ENCODE results near the gene GPATCH4. TPM values are rescaled to one million over a fixed set of nuclear protein-coding genes. Genes with fewer than 3 reads are reported as not detected.

The GPATCH4 gene
- total and polyA plus RNA-seq, 2 donors, result 11.6 to 12.0 TPM

DNA sequence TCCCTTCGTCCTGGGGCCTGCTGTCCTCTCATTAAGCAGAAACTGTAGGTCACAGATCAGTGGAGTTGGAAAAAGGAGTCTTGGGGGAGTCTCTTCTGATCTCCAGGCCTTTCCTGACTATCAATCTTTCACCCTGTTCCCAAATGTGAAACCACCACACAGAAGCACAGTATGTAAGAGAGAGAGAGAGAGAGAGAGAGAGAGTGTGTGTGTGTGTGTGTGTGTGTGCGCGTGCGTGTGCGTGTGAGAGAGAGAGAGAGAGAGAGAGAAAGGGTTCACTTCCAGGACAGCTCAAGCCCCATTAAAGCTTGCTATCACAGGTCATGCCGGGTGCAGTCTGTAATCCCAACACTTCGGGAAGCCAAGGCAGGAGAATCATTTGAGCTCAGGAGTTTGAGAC, 23.2 kb downstream of the GPATCH4 start:
- Histone ChIP-seq H3K27me3 (ENCODE audit: control insufficient read depth in 2 of 2, insufficient read depth in 1 of 2, low read length in 1 of 2) (no peaks in the 10 kb centered on the region), H3K4me1 (ENCODE audit: control insufficient read depth in 2 of 2, insufficient read depth in 2 of 2, low read length in 2 of 2) (peaks cover 8 to 32% of the 10 kb centered on the region in 2 donors), H3K9me3 (ENCODE audit: control insufficient read depth in 2 of 2, insufficient read depth in 1 of 2, low read length in 1 of 2) (no peaks in the 10 kb centered on the region), H3K27ac (ENCODE audit: low read depth in 1 of 2, low read length in 1 of 2) (no peak overlapping the region), H3K36me3 (ENCODE audit: control insufficient read depth in 2 of 2, insufficient read depth in 2 of 2, low read length in 1 of 2) (no peaks in the 10 kb centered on the region), H3K4me3 (ENCODE audit: low read length in 2 of 2) (no peak overlapping the region)
- peak in 1 of 9 donors; percentile 5 for DNase-seq (ENCODE audit: low read depth in 6 of 9, low spot score in 9 of 9)
- 58% methylated on average over 7 of the region's 7 CpGs for WGBS

DNA sequence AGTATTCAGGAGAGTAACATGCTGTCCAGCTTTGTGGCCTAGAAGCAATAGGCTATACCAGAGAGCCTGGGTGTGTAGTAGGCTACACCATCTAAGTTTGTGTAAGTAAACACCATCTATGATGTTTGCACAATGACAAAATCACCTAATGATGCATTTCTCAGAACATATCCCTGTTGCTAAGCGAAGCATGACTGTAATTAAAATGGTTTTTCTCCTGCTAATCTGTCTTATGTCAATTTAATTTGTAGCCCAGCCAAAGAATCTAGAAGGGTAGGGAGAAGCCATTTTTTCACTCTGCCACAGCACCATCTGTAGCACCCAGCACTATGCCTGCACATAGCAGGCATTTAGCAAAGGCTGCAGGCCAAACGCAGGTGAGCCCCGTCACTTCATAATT, 23.7 kb downstream of the GPATCH4 start:
- Histone ChIP-seq H3K9me3 (ENCODE audit: control insufficient read depth in 2 of 2, insufficient read depth in 1 of 2, low read length in 1 of 2) (no peaks in the 10 kb centered on the region), H3K27ac (ENCODE audit: low read depth in 1 of 2, low read length in 1 of 2) (no peak overlapping the region), H3K4me3 (ENCODE audit: low read length in 2 of 2) (no peak overlapping the region), H3K27me3 (ENCODE audit: control insufficient read depth in 2 of 2, insufficient read depth in 1 of 2, low read length in 1 of 2) (peaks cover 0 to 3% of the 10 kb centered on the region in 2 donors), H3K4me1 (ENCODE audit: control insufficient read depth in 2 of 2, insufficient read depth in 2 of 2, low read length in 2 of 2) (peaks cover 8 to 30% of the 10 kb centered on the region in 2 donors), H3K36me3 (ENCODE audit: control insufficient read depth in 2 of 2, insufficient read depth in 2 of 2, low read length in 1 of 2) (no peaks in the 10 kb centered on the region)
- no peak for DNase-seq (ENCODE audit: low read depth in 6 of 9, low spot score in 9 of 9)
- 97% methylated on average over 3 of the region's 3 CpGs for WGBS

DNA sequence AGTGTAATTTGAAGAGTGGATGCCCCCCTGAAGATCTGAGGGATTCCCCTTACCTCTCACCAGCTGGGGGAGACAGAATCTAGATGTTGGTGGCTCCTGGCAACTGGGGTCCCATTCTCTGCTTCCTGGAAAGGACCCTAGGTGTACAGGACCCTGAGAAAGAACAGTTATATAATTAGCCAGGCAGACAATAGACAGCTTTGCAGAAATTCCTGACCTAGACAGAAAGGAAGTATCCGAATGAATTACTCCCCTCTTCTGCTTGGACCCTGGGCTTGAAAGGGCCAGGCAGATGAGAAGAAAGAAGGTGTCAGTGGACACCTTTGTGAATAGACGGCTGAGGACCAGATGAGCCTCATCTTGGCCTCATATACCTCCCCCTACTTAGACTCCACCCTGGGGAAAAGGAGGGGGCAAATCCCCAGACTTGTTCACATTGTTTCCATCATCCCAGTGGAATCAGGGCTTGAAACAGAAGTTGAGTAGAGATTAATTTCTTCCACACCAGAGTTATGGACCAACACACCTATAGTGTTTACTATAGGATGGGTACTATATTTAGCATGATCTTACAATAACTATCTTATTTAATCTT, 27.1 kb downstream of the GPATCH4 start:
- 93% methylated on average over 2 of the region's 2 CpGs for WGBS
- Histone ChIP-seq H3K4me1 (ENCODE audit: control insufficient read depth in 2 of 2, insufficient read depth in 2 of 2, low read length in 2 of 2) (peaks cover 10 to 16% of the 10 kb centered on the region in 2 donors), H3K36me3 (ENCODE audit: control insufficient read depth in 2 of 2, insufficient read depth in 2 of 2, low read length in 1 of 2) (no peaks in the 10 kb centered on the region), H3K27me3 (ENCODE audit: control insufficient read depth in 2 of 2, insufficient read depth in 1 of 2, low read length in 1 of 2) (peaks cover 0 to 12% of the 10 kb centered on the region in 2 donors), H3K4me3 (ENCODE audit: low read length in 2 of 2) (no peak overlapping the region), H3K27ac (ENCODE audit: low read depth in 1 of 2, low read length in 1 of 2) (no peak overlapping the region), H3K9me3 (ENCODE audit: control insufficient read depth in 2 of 2, insufficient read depth in 1 of 2, low read length in 1 of 2) (no peaks in the 10 kb centered on the region)
- no peak for DNase-seq (ENCODE audit: low read depth in 6 of 9, low spot score in 9 of 9)

DNA sequence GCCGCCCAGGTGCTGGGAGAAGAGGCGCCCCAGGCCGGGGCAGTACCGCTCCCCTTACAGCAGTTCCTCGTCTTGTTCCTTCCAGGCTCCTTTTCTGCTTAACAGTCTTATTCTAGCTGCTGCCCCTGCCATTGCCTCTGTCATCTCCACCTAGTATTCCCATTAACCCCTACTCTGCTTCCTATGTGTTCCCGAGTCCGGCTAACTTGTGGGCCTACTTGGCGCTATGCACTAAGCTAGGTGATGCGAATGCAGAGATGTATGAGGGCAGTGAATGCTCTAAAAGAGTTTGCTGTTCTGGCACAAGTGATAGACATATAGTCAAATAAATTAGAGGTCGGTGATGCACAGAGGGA, 28.6 kb downstream of the GPATCH4 start:
- WGBS, result 46% methylated on average over 10 of the region's 10 CpGs
- H3K27ac ChIP-seq (ENCODE audit: low read depth in 1 of 2, low read length in 1 of 2), result no peak overlapping the region
- H3K4me3 ChIP-seq (ENCODE audit: low read length in 2 of 2), result peak overlapping the region; percentile 43 to 65
- DNase-seq (ENCODE audit: low read depth in 6 of 9, low spot score in 9 of 9), result no peak
- no peaks in the 10 kb centered on the region for H3K9me3 ChIP-seq (ENCODE audit: control insufficient read depth in 2 of 2, insufficient read depth in 1 of 2, low read length in 1 of 2)
- H3K27me3 ChIP-seq (ENCODE audit: control insufficient read depth in 2 of 2, insufficient read depth in 1 of 2, low read length in 1 of 2), result peaks cover 0 to 12% of the 10 kb centered on the region in 2 donors
- H3K36me3 ChIP-seq (ENCODE audit: control insufficient read depth in 2 of 2, insufficient read depth in 2 of 2, low read length in 1 of 2), result no peaks in the 10 kb centered on the region
- peaks cover 10 to 16% of the 10 kb centered on the region in 2 donors for H3K4me1 ChIP-seq (ENCODE audit: control insufficient read depth in 2 of 2, insufficient read depth in 2 of 2, low read length in 2 of 2)

DNA sequence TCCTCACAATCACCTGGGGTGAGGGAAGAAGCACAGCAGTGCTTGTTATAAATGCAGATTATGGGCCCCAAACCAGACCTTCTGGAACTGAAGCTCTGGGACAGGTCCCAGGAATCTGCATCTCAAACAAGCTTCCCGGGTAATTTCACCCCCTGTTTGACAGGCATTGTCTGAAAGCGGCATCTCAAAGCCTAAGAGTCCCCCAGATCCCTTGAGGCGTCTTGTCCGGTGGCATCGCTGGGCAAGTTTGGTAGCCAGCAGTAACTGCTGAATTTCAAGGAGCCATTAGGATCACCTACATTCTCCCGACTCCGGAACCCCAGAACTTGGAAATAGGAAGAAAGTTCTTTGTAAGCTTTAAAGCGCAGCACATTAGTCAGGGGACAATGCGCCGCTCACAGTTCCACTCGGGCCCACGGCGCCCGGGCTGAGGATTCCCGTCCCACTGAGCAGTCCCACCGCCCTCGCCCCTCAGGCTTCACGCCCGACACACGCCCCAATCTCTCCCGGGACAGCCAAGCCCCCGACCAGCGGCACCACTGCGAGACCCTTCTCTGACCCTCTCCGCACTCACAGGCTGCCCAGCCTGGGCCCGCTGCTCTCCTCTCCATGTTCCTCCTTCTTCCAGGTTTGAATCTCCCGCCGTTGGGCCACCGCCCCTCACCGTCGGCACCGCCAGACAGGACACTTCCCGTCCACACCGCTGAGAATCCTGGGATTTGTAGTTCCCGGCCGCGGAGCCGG, 29.2 kb downstream of the GPATCH4 start, which contains the start of gene IQGAP3:
TSS of gene IQGAP3 (minus strand) at position 647 of the 744 bp plus-strand sequence. CDS start at position 611, 36 bp downstream.
- Histone ChIP-seq H3K4me1 (ENCODE audit: control insufficient read depth in 2 of 2, insufficient read depth in 2 of 2, low read length in 2 of 2) (peaks cover 10 to 16% of the 10 kb centered on the region in 2 donors), H3K36me3 (ENCODE audit: control insufficient read depth in 2 of 2, insufficient read depth in 2 of 2, low read length in 1 of 2) (no peaks in the 10 kb centered on the region), H3K27me3 (ENCODE audit: control insufficient read depth in 2 of 2, insufficient read depth in 1 of 2, low read length in 1 of 2) (peaks cover 0 to 12% of the 10 kb centered on the region in 2 donors), H3K27ac (ENCODE audit: low read depth in 1 of 2, low read length in 1 of 2) (no peak within 1 kb of the TSS), H3K4me3 (ENCODE audit: low read length in 2 of 2) (peak within 1 kb of the TSS; percentile 43 to 65), H3K9me3 (ENCODE audit: control insufficient read depth in 2 of 2, insufficient read depth in 1 of 2, low read length in 1 of 2) (no peaks in the 10 kb centered on the region)
- peak in 7 of 9 donors; percentile 56 to 90 (median 78) for DNase-seq (ENCODE audit: low read depth in 6 of 9, low spot score in 9 of 9)
- 2% methylated on average over 38 of the region's 38 CpGs for WGBS

DNA sequence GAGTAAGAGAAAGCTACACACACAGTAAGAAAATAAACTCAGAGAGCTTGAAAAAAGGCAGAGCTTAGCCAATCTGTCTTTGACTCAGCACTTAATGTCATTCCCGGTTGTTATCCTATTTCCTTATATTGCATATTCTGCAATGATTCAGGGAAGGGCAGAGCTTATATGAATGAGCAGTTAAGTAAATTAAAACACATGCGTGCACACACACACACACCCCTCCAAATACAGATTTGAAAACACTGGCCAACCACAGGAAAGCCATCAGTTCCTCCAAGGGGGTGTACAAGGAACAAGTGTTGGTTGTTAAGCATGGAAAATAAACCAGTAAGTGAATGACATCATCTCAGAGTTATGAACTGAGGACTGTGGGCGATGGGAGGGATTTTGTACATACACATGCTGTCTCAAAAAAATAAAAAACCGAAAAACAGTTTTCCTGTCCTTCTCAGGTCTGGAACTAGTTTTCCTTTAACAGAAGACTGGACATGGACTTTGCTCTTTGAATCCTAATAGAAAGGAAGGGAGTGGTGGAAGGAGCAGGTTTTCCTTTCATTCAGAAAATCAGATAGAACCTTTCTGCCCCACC, 29.9 kb downstream of the GPATCH4 start:
- H3K27ac ChIP-seq (ENCODE audit: low read depth in 1 of 2, low read length in 1 of 2), result no peak overlapping the region
- no peaks in the 10 kb centered on the region for H3K36me3 ChIP-seq (ENCODE audit: control insufficient read depth in 2 of 2, insufficient read depth in 2 of 2, low read length in 1 of 2)
- WGBS, result 48% methylated on average over 4 of the region's 4 CpGs
- H3K4me3 ChIP-seq (ENCODE audit: low read length in 2 of 2), result peak overlapping the region; percentile 43 to 65
- H3K4me1 ChIP-seq (ENCODE audit: control insufficient read depth in 2 of 2, insufficient read depth in 2 of 2, low read length in 2 of 2), result peaks cover 10 to 16% of the 10 kb centered on the region in 2 donors
- peaks cover 0 to 12% of the 10 kb centered on the region in 2 donors for H3K27me3 ChIP-seq (ENCODE audit: control insufficient read depth in 2 of 2, insufficient read depth in 1 of 2, low read length in 1 of 2)
- no peak for DNase-seq (ENCODE audit: low read depth in 6 of 9, low spot score in 9 of 9)
- no peaks in the 10 kb centered on the region for H3K9me3 ChIP-seq (ENCODE audit: control insufficient read depth in 2 of 2, insufficient read depth in 1 of 2, low read length in 1 of 2)

DNA sequence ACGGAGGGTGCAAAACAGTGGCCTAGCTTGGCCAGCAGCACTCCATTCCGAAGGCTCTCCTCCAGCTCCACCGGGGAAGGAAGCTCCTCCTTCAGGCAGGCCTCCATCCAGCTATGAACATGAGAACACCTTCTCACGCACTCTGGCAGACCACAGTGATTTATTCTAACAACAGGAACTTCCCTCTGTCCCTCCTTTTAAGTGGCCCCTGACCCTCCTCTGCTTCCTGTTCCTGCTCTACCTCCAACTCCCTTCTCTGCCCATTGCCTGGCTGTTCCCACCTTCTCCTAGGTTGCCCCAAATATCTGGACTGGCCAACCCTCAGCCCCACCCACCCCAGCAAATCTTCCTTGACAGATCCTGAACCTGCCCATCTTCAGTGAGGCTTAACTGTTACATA, 34.8 kb downstream of the GPATCH4 start:
- no peak for DNase-seq (ENCODE audit: low read depth in 6 of 9, low spot score in 9 of 9)
- H3K27me3 ChIP-seq (ENCODE audit: control insufficient read depth in 2 of 2, insufficient read depth in 1 of 2, low read length in 1 of 2), result no peaks in the 10 kb centered on the region
- no peak overlapping the region for H3K27ac ChIP-seq (ENCODE audit: low read depth in 1 of 2, low read length in 1 of 2)
- H3K9me3 ChIP-seq (ENCODE audit: control insufficient read depth in 2 of 2, insufficient read depth in 1 of 2, low read length in 1 of 2), result no peaks in the 10 kb centered on the region
- H3K36me3 ChIP-seq (ENCODE audit: control insufficient read depth in 2 of 2, insufficient read depth in 2 of 2, low read length in 1 of 2), result peaks cover 3% of the 10 kb centered on the region in 2 donors
- WGBS, result 98% methylated on average over 4 of the region's 4 CpGs
- H3K4me3 ChIP-seq (ENCODE audit: low read length in 2 of 2), result no peak overlapping the region
- H3K4me1 ChIP-seq (ENCODE audit: control insufficient read depth in 2 of 2, insufficient read depth in 2 of 2, low read length in 2 of 2), result peaks cover 2% of the 10 kb centered on the region in 2 donors

DNA sequence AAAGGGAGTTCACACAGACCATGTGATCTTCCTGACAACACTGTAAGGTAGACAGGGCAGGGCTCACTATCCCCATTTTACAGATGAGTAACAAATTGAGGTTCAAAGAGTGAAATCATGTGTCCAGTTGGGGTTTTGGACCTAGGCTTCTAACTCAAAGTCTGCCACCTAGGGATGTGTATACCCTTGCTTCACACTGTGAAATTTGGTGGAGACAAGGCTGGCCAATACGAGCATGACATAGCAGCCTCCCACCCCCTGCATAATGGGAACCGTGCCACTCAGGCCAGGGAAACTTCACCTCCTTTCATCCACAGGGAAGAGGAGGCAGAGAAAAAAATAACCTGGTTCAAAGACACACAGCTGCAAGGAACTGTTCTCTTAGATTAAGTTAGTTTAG, 35.8 kb downstream of the GPATCH4 start:
- Histone ChIP-seq H3K36me3 (ENCODE audit: control insufficient read depth in 2 of 2, insufficient read depth in 2 of 2, low read length in 1 of 2) (peaks cover 4 to 7% of the 10 kb centered on the region in 2 donors), H3K4me1 (ENCODE audit: control insufficient read depth in 2 of 2, insufficient read depth in 2 of 2, low read length in 2 of 2) (no peaks in the 10 kb centered on the region), H3K9me3 (ENCODE audit: control insufficient read depth in 2 of 2, insufficient read depth in 1 of 2, low read length in 1 of 2) (no peaks in the 10 kb centered on the region), H3K27ac (ENCODE audit: low read depth in 1 of 2, low read length in 1 of 2) (no peak overlapping the region), H3K27me3 (ENCODE audit: control insufficient read depth in 2 of 2, insufficient read depth in 1 of 2, low read length in 1 of 2) (no peaks in the 10 kb centered on the region), H3K4me3 (ENCODE audit: low read length in 2 of 2) (no peak overlapping the region)
- WGBS, result 99% methylated on average over 2 of the region's 2 CpGs
- no peak for DNase-seq (ENCODE audit: low read depth in 6 of 9, low spot score in 9 of 9)

DNA sequence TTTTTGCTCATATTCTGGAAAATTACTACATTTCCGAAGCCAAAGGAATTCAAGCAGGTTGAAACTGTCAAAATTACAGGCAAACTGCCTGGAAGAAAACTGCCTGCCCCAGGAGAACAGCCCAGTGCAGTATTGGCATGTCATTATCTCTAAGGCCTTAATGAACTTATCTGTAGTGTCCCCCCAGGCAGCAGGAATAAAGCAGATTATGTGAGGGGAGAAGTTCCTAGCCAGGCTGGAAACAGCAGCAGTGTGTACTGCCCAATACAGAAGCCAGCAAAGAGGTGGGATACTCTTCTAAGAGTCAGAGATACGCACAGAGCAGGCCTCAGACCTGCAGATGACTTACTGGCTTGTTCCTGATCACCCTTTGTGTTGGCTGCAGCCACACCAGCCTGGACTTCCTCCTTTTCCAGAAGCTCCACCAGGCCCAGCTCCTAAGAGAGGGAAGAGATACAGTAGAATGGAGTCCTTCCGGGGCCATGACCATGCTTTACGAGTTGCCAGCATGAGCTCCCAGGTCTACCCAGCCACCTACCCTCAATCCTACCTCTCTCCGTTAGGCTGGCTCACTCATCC, 40.6 kb downstream of the GPATCH4 start:
- Histone ChIP-seq H3K27ac (ENCODE audit: low read depth in 1 of 2, low read length in 1 of 2) (no peak overlapping the region), H3K4me3 (ENCODE audit: low read length in 2 of 2) (no peak overlapping the region), H3K9me3 (ENCODE audit: control insufficient read depth in 2 of 2, insufficient read depth in 1 of 2, low read length in 1 of 2) (no peaks in the 10 kb centered on the region), H3K27me3 (ENCODE audit: control insufficient read depth in 2 of 2, insufficient read depth in 1 of 2, low read length in 1 of 2) (no peaks in the 10 kb centered on the region), H3K36me3 (ENCODE audit: control insufficient read depth in 2 of 2, insufficient read depth in 2 of 2, low read length in 1 of 2) (peaks cover 15 to 21% of the 10 kb centered on the region in 2 donors), H3K4me1 (ENCODE audit: control insufficient read depth in 2 of 2, insufficient read depth in 2 of 2, low read length in 2 of 2) (no peaks in the 10 kb centered on the region)
- no peak for DNase-seq (ENCODE audit: low read depth in 6 of 9, low spot score in 9 of 9)
- WGBS, result 80% methylated on average over 5 of the region's 5 CpGs
